Measurements from ENCODE around the gene PIK3CB. TPM values are rescaled to one million over a fixed set of nuclear protein-coding genes. Genes with fewer than 3 reads are reported as not detected.

PIK3CB gene
- total and polyA plus RNA-seq, 4 donors = 4.7 to 15.9 (median 11.1) TPM

- DNase-seq (ENCODE audit: low spot score) = no peak
- Histone ChIP-seq H3K27me3 (ENCODE audit: control insufficient read depth in 4 of 4, insufficient read depth in 4 of 4, low read length in 3 of 4) (no peaks in the 10 kb centered on the region), H3K27ac (ENCODE audit: low read depth in 1 of 2, low read length in 2 of 2) (peak overlapping the region; percentile 47 to 78), H3K4me1 (ENCODE audit: control insufficient read depth in 4 of 4, insufficient read depth in 4 of 4, low read length in 3 of 4) (peaks cover 0 to 12% (median 8%) of the 10 kb centered on the region in 4 donors), H3K9me3 (ENCODE audit: control insufficient read depth in 4 of 4, low read length in 3 of 4) (no peaks in the 10 kb centered on the region), H3K4me3 (ENCODE audit: low read depth in 1 of 3, low read length in 3 of 3) (no peak overlapping the region), H3K9ac (ENCODE audit: low read depth in 1 of 2, low read length in 2 of 2) (no peak overlapping the region), H3K36me3 (ENCODE audit: control insufficient read depth in 4 of 4, insufficient read depth in 3 of 4, low read depth in 1 of 4, low read length in 3 of 4) (no peaks in the 10 kb centered on the region)
- 56% methylated on average over 4 of the region's 4 CpGs for WGBS
- no peak for TF ChIP-seq GABPA (IDR thresholded peaks at IDR 0.05 in 1 of 2, conservative IDR thresholded peaks at IDR 0.05 in 1 of 2)
- TF ChIP-seq ZBTB33 (IDR thresholded peaks at IDR 0.05) = no peak
- no peak for TF ChIP-seq FOXA2 (IDR thresholded peaks at IDR 0.05)
- no peak for TF ChIP-seq NR2F2 (IDR thresholded peaks at IDR 0.05)
- TF ChIP-seq ATF3 (IDR thresholded peaks at IDR 0.05) = no peak
- no peak for TF ChIP-seq RAD21 (IDR thresholded peaks at IDR 0.05)
- TF ChIP-seq SP1 (IDR thresholded peaks at IDR 0.05) = no peak
- no peak for TF ChIP-seq FOXA1 (IDR thresholded peaks at IDR 0.05)
- TF ChIP-seq HNF4A (conservative IDR thresholded peaks at IDR 0.05) = no peak
- no peak for TF ChIP-seq CTCF (IDR thresholded peaks at IDR 0.05; ENCODE audit: low read depth, low read length, missing input control)
- no peak for TF ChIP-seq YY1 (IDR thresholded peaks at IDR 0.05)
- no peak for TF ChIP-seq HNF4G (IDR thresholded peaks at IDR 0.05)
- TF ChIP-seq REST (IDR thresholded peaks at IDR 0.05) = no peak
- no peak for TF ChIP-seq MAX (IDR thresholded peaks at IDR 0.05)
Observed at GRCh38 chr3:138862531-138862923, 27.8 kb upstream of the PIK3CB start.

- H3K9ac ChIP-seq (ENCODE audit: low read depth in 1 of 2, low read length in 2 of 2) = no peak overlapping the region
- no peaks in the 10 kb centered on the region for H3K27me3 ChIP-seq (ENCODE audit: control insufficient read depth in 4 of 4, insufficient read depth in 4 of 4, low read length in 3 of 4)
- H3K4me1 ChIP-seq (ENCODE audit: control insufficient read depth in 4 of 4, insufficient read depth in 4 of 4, low read length in 3 of 4) = peaks cover 0 to 12% (median 8%) of the 10 kb centered on the region in 4 donors
- no peak overlapping the region for H3K4me3 ChIP-seq (ENCODE audit: low read depth in 1 of 3, low read length in 3 of 3)
- H3K9me3 ChIP-seq (ENCODE audit: control insufficient read depth in 4 of 4, low read length in 3 of 4) = no peaks in the 10 kb centered on the region
- DNase-seq (ENCODE audit: low spot score) = no peak
- H3K36me3 ChIP-seq (ENCODE audit: control insufficient read depth in 4 of 4, insufficient read depth in 3 of 4, low read depth in 1 of 4, low read length in 3 of 4) = no peaks in the 10 kb centered on the region
- 95% methylated on average over 5 of the region's 5 CpGs for WGBS
- H3K27ac ChIP-seq (ENCODE audit: low read depth in 1 of 2, low read length in 2 of 2) = no peak overlapping the region
- TF ChIP-seq FOXA1 (IDR thresholded peaks at IDR 0.05) (no peak), HNF4A (conservative IDR thresholded peaks at IDR 0.05) (no peak), YY1 (IDR thresholded peaks at IDR 0.05) (no peak), FOXA2 (IDR thresholded peaks at IDR 0.05) (no peak), MAX (IDR thresholded peaks at IDR 0.05) (no peak), ZBTB33 (IDR thresholded peaks at IDR 0.05) (no peak), ATF3 (IDR thresholded peaks at IDR 0.05) (no peak), HNF4G (IDR thresholded peaks at IDR 0.05) (no peak), CTCF (IDR thresholded peaks at IDR 0.05; ENCODE audit: low read depth, low read length, missing input control) (no peak), EGR1 (IDR thresholded peaks at IDR 0.05; ENCODE audit: low read depth in 2 of 2) (no peak), NR2F2 (IDR thresholded peaks at IDR 0.05) (no peak), GABPA (IDR thresholded peaks at IDR 0.05 in 1 of 2, conservative IDR thresholded peaks at IDR 0.05 in 1 of 2) (no peak), JUND (IDR thresholded peaks at IDR 0.05) (no peak), TAF1 (conservative IDR thresholded peaks at IDR 0.05) (no peak), SP1 (IDR thresholded peaks at IDR 0.05) (no peak)
Observed at GRCh38 chr3:138861798-138862197, 27.1 kb upstream of the PIK3CB start.

Data from liver (tissue), 9 donors.